Measurements from ENCODE around the gene SYNDIG1.

DNA sequence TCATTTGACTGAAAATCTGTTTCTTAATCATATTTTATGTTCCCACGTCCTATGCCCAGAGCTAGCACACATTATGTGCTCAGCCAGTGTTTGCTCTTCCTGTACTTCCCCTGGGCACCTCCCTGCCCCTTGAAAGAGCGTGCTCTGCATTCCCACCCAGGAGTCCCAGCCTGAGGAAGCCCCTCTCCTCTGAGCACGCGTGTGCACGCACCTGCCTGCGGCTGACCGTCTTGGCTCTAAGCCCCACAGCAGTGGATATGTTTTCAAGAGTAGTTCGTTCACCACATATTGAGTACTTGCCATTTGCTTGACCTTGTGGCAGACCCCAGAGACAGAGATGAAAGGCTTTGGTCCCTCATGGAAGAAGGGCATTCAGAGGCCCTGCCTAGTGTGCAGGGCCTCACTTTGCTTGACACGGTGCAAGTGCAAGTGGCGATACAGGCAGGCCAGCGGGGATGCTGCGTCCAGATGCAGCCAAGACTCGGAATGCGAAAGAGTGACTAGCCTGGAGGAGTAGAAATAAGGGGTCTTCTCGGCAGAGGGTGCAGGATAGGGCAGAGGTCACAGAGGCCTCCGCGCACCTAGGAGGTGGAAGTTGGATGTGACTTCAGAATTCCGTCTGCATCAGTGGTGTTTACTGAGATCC is 14.1 kb downstream of the SYNDIG1 start:
- TF ChIP-seq, protein P1, sequence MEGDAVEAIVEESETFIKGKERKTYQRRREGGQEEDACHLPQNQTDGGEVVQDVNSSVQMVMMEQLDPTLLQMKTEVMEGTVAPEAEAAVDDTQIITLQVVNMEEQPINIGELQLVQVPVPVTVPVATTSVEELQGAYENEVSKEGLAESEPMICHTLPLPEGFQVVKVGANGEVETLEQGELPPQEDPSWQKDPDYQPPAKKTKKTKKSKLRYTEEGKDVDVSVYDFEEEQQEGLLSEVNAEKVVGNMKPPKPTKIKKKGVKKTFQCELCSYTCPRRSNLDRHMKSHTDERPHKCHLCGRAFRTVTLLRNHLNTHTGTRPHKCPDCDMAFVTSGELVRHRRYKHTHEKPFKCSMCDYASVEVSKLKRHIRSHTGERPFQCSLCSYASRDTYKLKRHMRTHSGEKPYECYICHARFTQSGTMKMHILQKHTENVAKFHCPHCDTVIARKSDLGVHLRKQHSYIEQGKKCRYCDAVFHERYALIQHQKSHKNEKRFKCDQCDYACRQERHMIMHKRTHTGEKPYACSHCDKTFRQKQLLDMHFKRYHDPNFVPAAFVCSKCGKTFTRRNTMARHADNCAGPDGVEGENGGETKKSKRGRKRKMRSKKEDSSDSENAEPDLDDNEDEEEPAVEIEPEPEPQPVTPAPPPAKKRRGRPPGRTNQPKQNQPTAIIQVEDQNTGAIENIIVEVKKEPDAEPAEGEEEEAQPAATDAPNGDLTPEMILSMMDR (IDR thresholded peaks at IDR 0.05), result no peak
- no peak for TF ChIP-seq POLR2A (IDR thresholded peaks at IDR 0.05)

Data from uterus (tissue), 2 donors.